Sigmoid colon (tissue), 7 donors: ENCODE results near the gene POLR3GL. TPM values are rescaled to one million over a fixed set of nuclear protein-coding genes. Genes with fewer than 3 reads are reported as not detected.

ENCODE experiments used
- DNase-seq: peaks from one replicate; pipeline ENCODE4 v3.0.0-alpha.2; 2019
- H3K27ac ChIP-seq, 4 donors: fragments of 200-600 bp; sonication (generic); one replicate each; pipeline ENCODE4 v1.5.1; 2016 to 2019; ENCODE audit warnings: mild to moderate bottlenecking in 1 of 4
- H3K27me3 ChIP-seq, 3 donors: fragments of 200-600 bp; sonication (generic); one replicate each; pipeline ENCODE4 v1.5.1; 2019; ENCODE audit warnings: mild to moderate bottlenecking in 1 of 3
- H3K36me3 ChIP-seq, 4 donors: fragments of 200-600 bp; sonication (generic); one replicate each; pipeline ENCODE4 v1.5.1; 2016 to 2019
- H3K4me1 ChIP-seq, 4 donors: fragments of 200-600 bp; sonication (generic); one replicate each; pipeline ENCODE4 v1.5.1; 2017 to 2019
- H3K4me3 ChIP-seq, 4 donors: fragments of 200-600 bp; sonication (generic); one replicate each; pipeline ENCODE4 v1.5.1; 2017 to 2019; ENCODE audit warnings: mild to moderate bottlenecking in 2 of 4, moderate library complexity in 1 of 4
- H3K9me3 ChIP-seq, 4 donors: fragments of 200-600 bp in 3 of 4; sonication (generic) in 3 of 4; one replicate each; pipeline versions ENCODE4 v1.5.1 to v1.6.1; 2013 to 2019
- CTCF ChIP-seq, 4 experiments: fragments of 450-650 bp in 3 of 4; fragments of 200-600 bp in 1 of 4; IDR thresholded peaks; one replicate each; pipeline ENCODE4 v1.5.1; 2016 to 2019; ENCODE audit warnings: antibody characterized with exemption in 4 of 4, mild to moderate bottlenecking in 3 of 4, moderate library complexity in 2 of 4
- EP300 ChIP-seq, 4 donors: sonication (generic); formaldehyde crosslinking; IDR thresholded peaks; one replicate each; pipeline ENCODE4 v1.6.1; 2017; ENCODE audit warnings: antibody characterized with exemption in 4 of 4
- POLR2A ChIP-seq, 2 donors: fragments of 450-650 bp; IDR thresholded peaks; one replicate each; pipeline ENCODE4 v1.6.1; 2016; ENCODE audit warnings: antibody characterized with exemption in 2 of 2, mild to moderate bottlenecking in 2 of 2, moderate library complexity in 2 of 2
- POLR2AphosphoS5 ChIP-seq, 4 donors: sonication (generic); formaldehyde crosslinking; IDR thresholded peaks; one replicate each; pipeline ENCODE4 v1.6.1; 2017; ENCODE audit warnings: antibody characterized with exemption in 4 of 4
- WGBS, 2 donors: extraction: QIAGEN DNeasy Blood & Tissue Kit; methylation state at CpG; one replicate each; pipeline ENCODE4 v1.1.7; 2013; 5-methylcytosine and 5-hydroxymethylcytosine counted together
- intact Hi-C: fragments of 100-400 bp; cut with DNase I; formaldehyde crosslinking; loops from one replicate; pipeline ENCODE4 v1.15.1; 2023
- polyA plus RNA-seq, 3 donors: library from polyadenylated mRNA; stranded (reverse); fragments of 200-250 nt; gene quantifications; one replicate each; pipeline ENCODE4 v1.2.3, GENCODE V29; 2013
- total RNA-seq, 4 donors: library from RNA; depleted of rRNA; stranded (reverse); fragments of >200 nt; gene quantifications; one replicate each; pipeline ENCODE4 v1.1.0, GENCODE V29; 2016
- donor health status: healthy with polysubstance abuse.
- donor health status: Bipolar disorder and iron deficiency.
- donor health status: healthy.

POLR3GL gene
- total and polyA plus RNA-seq, 7 donors = 23.1 to 47.4 (median 32.8) TPM

DNA sequence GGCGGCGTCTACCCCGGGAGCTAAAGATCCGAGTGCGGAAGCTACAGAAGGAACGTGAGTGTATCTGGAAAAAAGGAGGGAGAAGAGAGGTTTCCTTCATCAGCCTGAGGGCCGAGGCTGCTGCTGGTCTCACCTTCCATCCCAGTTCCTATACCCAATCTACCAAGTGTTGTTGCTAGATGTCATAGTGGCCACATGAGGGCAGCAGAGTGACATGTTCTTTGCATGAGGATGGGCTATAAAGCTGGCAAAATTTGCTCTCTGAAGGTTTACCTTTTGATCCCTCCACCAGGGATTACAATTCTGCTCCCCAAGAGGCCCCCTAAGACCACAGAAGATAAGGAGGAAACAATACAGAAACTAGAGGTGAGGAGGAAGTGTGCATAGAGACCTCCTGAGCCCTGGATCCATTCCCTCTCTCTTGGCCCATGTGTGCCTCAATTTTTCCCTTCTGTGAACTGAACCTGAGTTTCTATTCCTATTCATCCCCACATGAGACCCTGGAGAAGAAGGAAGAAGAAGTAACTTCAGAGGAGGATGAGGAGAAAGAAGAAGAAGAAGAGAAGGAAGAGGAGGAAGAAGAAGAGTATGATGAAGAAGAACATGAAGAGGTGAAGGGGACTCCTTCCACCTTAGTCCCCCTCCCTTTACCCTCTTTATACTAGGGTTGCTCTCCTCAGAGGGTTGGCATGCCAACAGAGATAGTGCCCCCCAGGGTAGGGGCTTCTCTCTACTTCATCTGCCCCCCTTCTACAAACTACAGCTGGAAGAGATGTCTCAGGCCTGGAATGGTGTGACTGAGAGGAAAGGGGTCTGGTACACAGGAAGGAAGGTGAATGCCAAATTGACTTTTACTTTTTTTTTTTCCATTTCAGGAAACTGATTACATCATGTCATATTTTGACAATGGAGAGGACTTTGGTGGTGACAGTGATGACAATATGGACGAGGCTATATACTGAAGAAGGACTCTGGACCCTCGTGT, 13.3 kb downstream of the POLR3GL start:
- no peak for TF ChIP-seq POLR2A (IDR thresholded peaks at IDR 0.05)
- TF ChIP-seq EP300 (IDR thresholded peaks at IDR 0.05) = no peak
- TF ChIP-seq POLR2AphosphoS5 (IDR thresholded peaks at IDR 0.05) = peak in 3 of 4 donors; percentile 51 to 57 (median 55)
- peak in 3 of 4 experiments; percentile 83 to 92 (median 86) for TF ChIP-seq CTCF (IDR thresholded peaks at IDR 0.05)
- no peaks in the 10 kb centered on the region for H3K9me3 ChIP-seq
- 19 to 23% methylated on average over 9 of the region's 9 CpGs for WGBS, 2 donors
- H3K36me3 ChIP-seq = peaks cover 0 to 5% (median 0%) of the 10 kb centered on the region in 4 donors
- H3K27me3 ChIP-seq = no peaks in the 10 kb centered on the region
- peaks cover 0 to 54% (median 54%) of the 10 kb centered on the region in 4 donors for H3K4me1 ChIP-seq
- H3K4me3 ChIP-seq = peak overlapping the region in 2 of 4 donors; percentile 0 to 8
- H3K27ac ChIP-seq = peak overlapping the region; percentile 92 to 96 (median 94)
- intact Hi-C loops = loop anchor here (1.0 kb wide), 2 partner anchors 30 to 36 kb away; no protein-coding TSS in a partner anchor
- DNase-seq = peak; percentile 94

GRCh38 chr1:145978471-145978853, 14.0 kb downstream of the POLR3GL start:
- peaks cover 0 to 61% (median 60%) of the 10 kb centered on the region in 4 donors for H3K4me1 ChIP-seq

DNA sequence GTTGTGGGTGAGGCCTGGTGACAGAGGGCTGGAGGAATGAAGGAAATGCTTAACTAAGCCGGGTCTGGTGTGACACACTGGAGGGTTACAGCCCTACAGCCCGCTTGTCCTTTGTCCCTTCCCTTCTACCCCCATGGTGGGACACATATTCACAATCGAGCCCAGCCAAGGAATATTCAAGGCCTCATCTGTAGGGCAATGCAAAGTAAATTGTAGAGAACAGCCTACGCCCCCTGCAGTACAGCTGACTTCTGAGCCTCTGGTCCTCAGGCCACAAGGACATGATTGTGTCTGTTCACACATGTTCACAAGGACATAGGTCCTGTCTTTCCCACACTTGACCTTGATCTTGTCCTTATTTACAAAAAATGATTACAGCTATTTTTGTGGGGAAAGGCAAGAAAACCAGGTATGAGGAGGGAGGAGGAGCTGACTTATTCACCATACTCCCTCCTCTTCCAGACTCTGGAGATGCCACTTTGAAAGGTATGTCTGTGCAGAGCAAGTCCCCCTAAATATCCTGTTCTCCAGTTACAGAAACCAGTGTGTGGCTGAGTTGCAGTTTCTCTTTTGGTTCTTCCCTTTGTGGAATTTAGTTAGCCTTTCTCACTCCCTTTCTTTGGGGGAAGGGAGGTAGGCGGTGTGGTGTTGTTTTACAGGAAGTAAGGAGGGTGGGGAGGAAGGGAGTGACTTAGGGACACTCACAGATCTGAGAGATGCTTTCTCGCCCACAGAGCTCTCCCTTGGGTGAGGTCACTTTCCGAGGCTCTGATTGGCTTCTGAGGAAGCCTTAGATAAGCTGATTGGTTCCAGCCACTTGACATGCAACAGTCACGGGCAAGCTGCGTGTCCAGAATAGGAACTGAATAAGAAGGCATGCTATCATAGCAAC, 14.6 kb downstream of the POLR3GL start:
- intact Hi-C loops = no loop called here
- H3K9me3 ChIP-seq = no peaks in the 10 kb centered on the region
- H3K4me1 ChIP-seq = peaks cover 0 to 68% (median 67%) of the 10 kb centered on the region in 4 donors
- H3K27ac ChIP-seq = peak overlapping the region; percentile 92 to 96 (median 94)
- no peaks in the 10 kb centered on the region for H3K27me3 ChIP-seq
- H3K4me3 ChIP-seq = peak overlapping the region; percentile 21 to 35 (median 32)
- TF ChIP-seq POLR2A (IDR thresholded peaks at IDR 0.05) = peak in 1 of 2 donors; percentile 57
- peak in 2 of 4 experiments; percentile 19 to 31 for TF ChIP-seq CTCF (IDR thresholded peaks at IDR 0.05)
- TF ChIP-seq POLR2AphosphoS5 (IDR thresholded peaks at IDR 0.05) = peak; percentile 86 to 98 (median 88)
- TF ChIP-seq EP300 (IDR thresholded peaks at IDR 0.05) = peak in 2 of 4 donors; percentile 71 to 82
- peak; percentile 98 for DNase-seq
- peaks cover 0 to 5% (median 0%) of the 10 kb centered on the region in 4 donors for H3K36me3 ChIP-seq
- WGBS, 2 donors = 4 to 11% methylated on average over 9 of the region's 9 CpGs

More at GRCh38 chr1:145978471-145978853, 14.0 kb downstream of the POLR3GL start:
- Histone ChIP-seq H3K9me3 (no peaks in the 10 kb centered on the region), H3K4me3 (peak overlapping the region; percentile 21 to 35 (median 32)), H3K27me3 (no peaks in the 10 kb centered on the region), H3K36me3 (peaks cover 0 to 5% (median 0%) of the 10 kb centered on the region in 4 donors), H3K27ac (peak overlapping the region; percentile 92 to 96 (median 94))
- no peak for DNase-seq
- intact Hi-C loops = no loop called here
- TF ChIP-seq POLR2A (IDR thresholded peaks at IDR 0.05) (no peak), EP300 (IDR thresholded peaks at IDR 0.05) (no peak), POLR2AphosphoS5 (IDR thresholded peaks at IDR 0.05) (no peak), CTCF (IDR thresholded peaks at IDR 0.05) (no peak)

DNA sequence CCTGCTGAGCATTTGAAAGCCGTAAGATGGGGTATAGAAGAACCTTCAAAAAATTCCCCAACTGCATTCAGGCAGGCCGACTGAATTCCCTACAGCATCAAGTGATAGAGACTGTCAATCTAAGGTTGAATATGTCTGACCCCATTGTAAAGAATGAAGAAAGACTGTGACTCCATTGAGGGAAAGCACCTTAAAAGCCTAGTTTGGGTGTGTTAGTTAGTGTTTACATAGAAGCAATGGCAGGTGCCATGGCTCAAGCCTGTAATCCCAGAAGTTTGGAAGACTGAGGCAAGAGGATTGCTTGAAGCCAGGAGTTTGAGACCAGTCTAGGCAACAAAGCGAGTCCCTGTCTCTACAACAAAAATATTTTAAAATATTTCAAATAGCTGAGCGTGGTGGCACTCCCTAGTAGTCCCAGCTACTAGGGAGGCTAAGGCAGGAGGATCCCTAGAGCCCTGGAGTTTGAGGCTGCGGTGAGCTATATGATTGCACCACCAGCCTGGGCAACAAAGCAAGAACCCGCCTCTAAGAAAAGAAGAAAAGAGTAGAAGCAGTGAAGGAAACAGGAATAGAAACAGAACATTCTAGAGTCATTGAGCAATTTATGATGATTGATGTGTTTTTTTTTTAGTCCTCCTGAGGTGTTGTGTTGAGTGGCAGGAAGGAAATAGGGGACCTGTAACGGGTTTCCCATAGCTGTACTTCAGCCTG, 15.4 kb downstream of the POLR3GL start:
- peak in 3 of 4 donors; percentile 9 to 20 (median 9) for TF ChIP-seq POLR2AphosphoS5 (IDR thresholded peaks at IDR 0.05)
- no peak for TF ChIP-seq POLR2A (IDR thresholded peaks at IDR 0.05)
- peak overlapping the region; percentile 92 to 96 (median 94) for H3K27ac ChIP-seq
- no peaks in the 10 kb centered on the region for H3K9me3 ChIP-seq
- no peaks in the 10 kb centered on the region for H3K27me3 ChIP-seq
- H3K4me3 ChIP-seq = peak overlapping the region in 2 of 4 donors; percentile 14 to 22
- peaks cover 0 to 76% (median 75%) of the 10 kb centered on the region in 4 donors for H3K4me1 ChIP-seq
- WGBS, 2 donors = 29 to 46% methylated on average over 7 of the region's 7 CpGs
- intact Hi-C loops = no loop called here
- peak; percentile 75 for DNase-seq
- H3K36me3 ChIP-seq = peaks cover 0 to 5% (median 0%) of the 10 kb centered on the region in 4 donors
